ENCODE data around the gene TRABD2A.

DNA sequence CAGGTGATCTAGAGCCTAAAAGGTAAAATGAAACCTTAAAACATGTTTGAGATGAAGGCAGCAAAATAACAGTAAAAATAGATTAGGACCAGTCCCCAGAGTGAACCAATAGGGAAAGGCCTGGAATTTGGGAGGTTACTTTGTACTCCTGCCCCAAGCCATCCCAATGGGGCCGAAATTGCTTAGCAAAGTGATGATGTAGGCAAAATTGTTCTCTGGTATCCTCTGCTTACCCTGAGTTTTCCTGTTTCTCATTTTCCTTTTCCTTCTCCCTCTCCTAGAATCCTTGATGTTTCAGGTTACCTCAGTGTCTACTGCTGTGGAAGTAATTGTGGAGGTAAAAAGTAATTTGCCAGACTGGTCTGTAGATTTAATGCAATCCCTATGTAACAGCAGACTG, 92.9 kb downstream of the TRABD2A start:
- TF ChIP-seq, protein P1, sequence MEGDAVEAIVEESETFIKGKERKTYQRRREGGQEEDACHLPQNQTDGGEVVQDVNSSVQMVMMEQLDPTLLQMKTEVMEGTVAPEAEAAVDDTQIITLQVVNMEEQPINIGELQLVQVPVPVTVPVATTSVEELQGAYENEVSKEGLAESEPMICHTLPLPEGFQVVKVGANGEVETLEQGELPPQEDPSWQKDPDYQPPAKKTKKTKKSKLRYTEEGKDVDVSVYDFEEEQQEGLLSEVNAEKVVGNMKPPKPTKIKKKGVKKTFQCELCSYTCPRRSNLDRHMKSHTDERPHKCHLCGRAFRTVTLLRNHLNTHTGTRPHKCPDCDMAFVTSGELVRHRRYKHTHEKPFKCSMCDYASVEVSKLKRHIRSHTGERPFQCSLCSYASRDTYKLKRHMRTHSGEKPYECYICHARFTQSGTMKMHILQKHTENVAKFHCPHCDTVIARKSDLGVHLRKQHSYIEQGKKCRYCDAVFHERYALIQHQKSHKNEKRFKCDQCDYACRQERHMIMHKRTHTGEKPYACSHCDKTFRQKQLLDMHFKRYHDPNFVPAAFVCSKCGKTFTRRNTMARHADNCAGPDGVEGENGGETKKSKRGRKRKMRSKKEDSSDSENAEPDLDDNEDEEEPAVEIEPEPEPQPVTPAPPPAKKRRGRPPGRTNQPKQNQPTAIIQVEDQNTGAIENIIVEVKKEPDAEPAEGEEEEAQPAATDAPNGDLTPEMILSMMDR (IDR thresholded peaks at IDR 0.05), result no peak
- TF ChIP-seq POLR2A (IDR thresholded peaks at IDR 0.05), result no peak
